GM18870 (cell line): ENCODE results near the gene BPIFB4.
"Not testable (repeated sequence)": the region's sequence is repeated elsewhere in the genome, so short reads cannot be mapped to it uniquely, and the experiment has no call there.

ENCODE experiments used
- ATAC-seq: cut with Tn5 transposase; IDR thresholded peaks from one replicate; pipeline ENCODE4 v1.9.1; 2021; ENCODE audit warnings: moderate library complexity; ENCODE audit not compliant: unreplicated experiment

Gene BPIFB4

DNA sequence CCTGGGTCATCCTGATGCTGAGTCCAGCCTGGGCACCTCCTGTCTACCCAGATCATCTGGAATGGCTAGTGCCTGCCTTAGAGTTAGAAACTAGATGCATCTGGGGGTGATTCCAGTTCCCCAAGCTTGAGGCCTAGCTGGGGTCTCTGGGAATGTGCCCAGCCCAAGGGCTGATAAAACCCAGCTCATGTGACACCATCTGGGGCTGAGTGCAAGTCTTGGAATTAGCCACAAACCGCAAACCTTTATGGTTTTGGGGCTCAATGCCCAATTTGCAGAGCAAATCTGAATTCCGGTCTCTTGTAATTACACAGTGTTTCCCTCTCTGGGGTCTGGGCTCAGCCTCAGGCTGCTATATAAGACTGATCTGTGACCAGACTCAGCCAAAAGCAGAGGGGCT, at the start of gene BPIFB4:
Gene BPIFB4, plus strand, starts transcription at position 385 of the 400 bp plus-strand sequence. CDS start 1,884 bp downstream, outside the sequence.
- ATAC-seq, result no peak

- no peak for ATAC-seq
Observed at GRCh38 chr20:33030076-33030475, 49.4 kb upstream of the BPIFB4 start.

GRCh38 chr20:33030569-33030968, 48.9 kb upstream of the BPIFB4 start:
- ATAC-seq, result no peak

DNA sequence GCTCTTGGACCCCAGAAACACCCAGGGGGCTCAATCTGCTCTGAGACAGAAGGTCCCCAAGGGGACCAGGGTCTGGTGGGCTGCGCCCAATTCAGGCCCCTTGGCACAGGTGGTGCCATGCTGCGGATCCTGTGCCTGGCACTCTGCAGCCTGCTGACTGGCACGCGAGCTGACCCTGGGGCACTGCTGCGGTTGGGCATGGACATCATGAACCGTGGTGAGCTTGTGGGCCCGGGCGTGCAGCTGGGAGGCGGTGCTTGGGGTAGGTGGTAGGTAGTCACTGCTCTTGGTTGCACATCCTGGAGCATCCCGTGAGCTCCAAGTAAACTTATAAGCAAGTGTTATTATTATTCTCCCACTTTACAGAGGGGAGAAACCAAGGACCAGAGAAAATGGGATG, 47.9 kb upstream of the BPIFB4 start, which contains the start of gene BPIFB6:
Gene BPIFB6, plus strand, starts transcription at position 118 of the 400 bp plus-strand sequence. Its CDS starts 0 bp downstream, at position 118.
- no peak for ATAC-seq

GRCh38 chr20:33032555-33032954, 46.9 kb upstream of the BPIFB4 start:
- ATAC-seq, result no peak

- ATAC-seq, result no peak
Observed at GRCh38 chr20:33033381-33033780, 46.1 kb upstream of the BPIFB4 start.

GRCh38 chr20:33034115-33034514, 45.3 kb upstream of the BPIFB4 start:
- no peak for ATAC-seq

- ATAC-seq, result no peak
Observed at GRCh38 chr20:33034901-33035492, 44.4 kb upstream of the BPIFB4 start.

DNA sequence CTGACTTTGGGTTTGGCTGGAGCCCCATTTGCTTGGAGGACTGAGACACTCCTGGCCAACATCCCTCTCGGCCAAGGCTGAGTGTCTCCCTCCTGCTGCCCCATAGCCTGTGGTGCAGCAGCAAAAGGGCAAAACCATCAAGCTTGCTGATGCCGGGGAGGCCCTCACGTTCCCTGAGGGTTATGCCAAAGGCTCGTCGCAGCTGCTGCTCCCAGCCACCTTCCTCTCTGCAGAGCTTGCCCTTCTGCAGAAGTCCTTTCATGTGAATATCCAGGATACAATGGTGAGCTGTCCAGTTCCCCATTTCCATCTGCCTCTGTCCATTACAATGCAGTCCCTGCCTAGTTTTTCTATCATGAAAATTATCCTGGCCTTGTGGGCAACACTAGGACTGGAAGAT, 42.0 kb upstream of the BPIFB4 start:
- no peak for ATAC-seq

DNA sequence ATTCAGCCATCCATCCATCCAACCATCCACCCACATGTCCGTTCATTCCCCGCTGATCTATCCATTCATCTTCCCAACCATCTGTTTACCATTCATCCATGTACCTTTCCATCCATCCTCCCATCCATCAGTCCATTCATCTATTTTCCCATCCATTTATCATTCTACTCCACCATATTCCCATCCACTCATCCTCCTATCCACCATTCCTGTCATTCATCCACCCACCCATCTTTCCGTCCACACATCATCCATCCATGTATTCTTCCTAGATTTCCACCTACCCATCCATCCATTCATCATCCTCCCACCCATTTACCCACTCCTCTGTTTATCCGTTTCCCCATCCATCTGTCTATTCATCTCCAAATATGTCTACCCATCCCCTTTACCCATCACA, 41.2 kb upstream of the BPIFB4 start:
- ATAC-seq, result no peak

DNA sequence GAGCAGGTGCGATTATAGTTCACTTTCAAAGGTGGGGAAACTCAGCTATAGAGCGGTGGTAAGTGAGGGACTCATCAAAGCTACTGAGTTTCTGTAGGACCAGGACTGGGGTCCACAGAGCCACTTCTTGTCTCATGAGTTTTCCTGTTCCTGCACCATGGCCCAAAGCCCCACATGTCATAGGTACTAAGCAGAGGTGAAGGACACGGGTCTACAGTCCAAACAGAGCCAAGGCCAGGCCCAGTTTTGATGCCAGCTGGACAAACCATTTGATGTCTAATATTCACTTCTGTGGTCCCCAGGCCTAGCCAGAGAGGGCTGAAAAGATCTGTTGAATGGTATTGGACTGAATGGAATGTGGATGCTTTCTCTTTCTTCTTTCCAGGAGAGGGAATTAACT, 37.0 kb upstream of the BPIFB4 start:
- no peak for ATAC-seq

DNA sequence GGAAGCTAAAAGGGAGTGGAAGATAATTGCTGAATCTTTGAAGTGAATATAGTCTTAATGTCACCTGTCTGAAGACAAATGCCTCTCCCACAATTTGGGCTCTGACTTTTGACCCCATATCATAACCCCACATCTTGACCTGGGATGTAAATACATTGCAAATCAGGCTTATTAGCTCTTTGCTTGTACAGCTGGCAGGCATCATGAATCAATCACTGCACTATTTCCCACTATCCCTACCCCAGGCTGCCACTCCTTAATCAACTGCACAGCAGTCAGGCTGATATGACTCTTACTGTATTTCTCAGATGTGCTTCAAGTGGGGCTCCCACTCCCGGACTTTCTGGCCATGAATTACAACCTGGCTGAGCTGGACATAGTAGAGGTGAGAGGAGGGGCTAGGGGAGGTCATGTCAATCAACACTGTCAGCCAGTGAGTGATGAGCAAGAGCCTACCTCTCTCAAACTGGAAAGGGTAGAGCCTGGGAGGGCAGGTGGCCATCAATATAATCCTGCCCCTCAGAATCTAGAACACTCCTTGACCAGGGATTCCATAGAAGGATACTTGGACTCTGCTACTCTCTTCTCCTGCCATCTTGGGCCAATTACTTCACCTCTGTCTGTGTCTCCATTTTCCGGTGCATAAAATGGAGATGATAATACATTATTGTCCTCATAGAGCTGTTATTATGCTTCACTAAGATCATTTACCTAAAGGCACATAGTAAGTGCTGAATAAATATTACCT, 36.3 kb upstream of the BPIFB4 start:
- ATAC-seq, result no peak

DNA sequence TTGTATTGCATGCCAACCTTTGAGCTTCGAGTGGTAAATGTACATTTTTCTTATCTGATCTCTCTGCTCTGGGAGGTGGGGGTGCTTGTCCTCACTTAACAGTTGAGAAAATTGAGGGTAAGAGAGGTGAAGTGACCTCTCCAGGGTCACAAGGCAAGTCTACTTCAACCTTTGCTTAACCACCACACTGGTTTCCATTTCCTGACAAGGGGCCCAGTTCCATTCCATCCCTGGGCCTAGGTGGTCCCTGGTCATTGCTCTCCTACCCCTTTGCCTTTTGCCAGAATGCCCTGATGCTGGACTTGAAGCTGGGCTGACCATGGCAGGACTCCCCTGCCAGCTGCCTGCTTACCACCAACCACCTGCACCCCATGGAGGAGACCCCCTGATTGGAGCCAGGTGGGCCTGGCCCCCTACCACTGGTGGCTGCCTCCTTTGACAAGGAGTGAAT, 35.7 kb upstream of the BPIFB4 start:
- ATAC-seq, result no peak

GRCh38 chr20:33045129-33045721, 34.2 kb upstream of the BPIFB4 start:
- not testable (repeated sequence) for ATAC-seq

DNA sequence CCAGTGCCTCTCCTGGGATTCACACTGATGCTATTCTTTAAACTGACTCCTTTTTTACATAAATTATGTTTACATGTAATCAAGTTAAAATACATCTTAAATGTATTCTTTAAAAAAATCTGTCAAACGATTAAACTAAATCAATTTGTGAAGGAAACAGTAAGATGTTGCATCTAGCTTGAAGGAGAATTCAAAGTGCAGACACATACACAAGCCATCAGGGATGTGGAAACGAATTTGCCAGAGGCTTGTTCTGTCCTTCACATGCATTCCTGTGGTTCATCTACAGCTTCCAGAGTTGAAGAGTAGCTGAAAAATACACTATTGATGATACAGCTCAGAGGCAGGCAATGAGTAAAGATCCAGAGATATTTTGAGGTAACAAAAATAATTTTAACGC, 33.0 kb upstream of the BPIFB4 start:
- no peak for ATAC-seq

- ATAC-seq, result no peak
Observed at GRCh38 chr20:33051333-33051732, 28.1 kb upstream of the BPIFB4 start.

DNA sequence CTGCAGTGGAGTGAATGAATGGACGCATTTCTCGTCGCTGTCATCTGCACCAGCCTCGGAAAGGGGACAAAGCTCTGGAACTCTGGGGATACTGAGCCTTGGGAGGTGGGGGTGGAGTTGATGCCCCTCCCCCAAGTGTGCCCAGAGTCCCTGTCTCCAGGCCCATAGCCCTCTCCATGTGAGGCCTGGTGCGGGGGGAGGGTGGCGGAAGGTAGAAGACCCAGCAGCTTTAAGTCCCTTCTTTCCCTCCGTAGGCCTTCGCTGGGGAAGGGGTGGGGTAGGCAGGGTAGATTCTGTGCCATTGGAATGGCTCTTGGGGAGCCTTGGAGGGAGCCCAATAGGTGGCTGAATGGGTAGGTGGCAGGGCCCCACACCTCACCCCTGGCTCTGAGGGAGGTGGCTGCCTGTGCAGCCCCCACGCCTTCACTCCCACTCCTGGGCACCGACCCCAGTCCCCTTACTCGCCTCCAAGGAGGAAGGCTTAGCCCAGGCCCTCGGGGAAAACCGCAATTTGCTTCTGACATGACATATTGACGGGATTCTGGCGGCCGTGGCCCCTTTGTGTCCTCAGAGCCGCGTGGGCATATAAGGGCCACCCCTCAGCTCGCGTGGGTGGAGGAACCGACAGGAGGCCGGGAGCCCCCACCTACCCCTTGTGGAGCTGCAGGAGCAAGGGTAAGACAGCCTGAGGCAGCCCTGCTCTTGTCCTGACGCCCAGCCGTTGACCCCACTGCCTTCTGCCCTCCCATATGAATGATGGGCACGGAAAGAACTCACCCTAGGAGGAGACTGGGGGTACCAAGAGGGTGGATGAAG, 25.9 kb upstream of the BPIFB4 start, which contains the start of gene BPIFB3:
Gene BPIFB3, plus strand, starts transcription at position 613 of the 816 bp plus-strand sequence. CDS start 1,533 bp downstream, outside the sequence.
- ATAC-seq, result no peak

DNA sequence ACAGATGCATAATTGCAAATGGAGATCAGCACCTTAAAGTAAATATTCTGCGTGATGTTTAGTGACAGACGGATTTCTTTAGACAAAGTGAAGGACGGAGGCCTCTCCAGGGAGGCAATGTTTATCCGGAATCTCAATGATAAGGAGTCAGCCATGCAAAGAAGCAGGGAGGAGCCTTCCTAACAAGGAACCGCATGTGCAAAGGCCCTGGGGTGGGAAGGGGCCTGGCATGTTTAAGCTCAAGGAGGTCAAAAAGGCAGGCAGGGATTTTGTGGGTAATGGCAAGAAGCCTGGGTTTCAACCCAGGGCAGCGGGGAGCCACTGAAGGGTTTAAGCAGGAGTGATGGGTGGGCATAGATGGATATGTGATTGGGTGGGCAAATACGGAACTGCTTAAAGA, 25.1 kb upstream of the BPIFB4 start:
- ATAC-seq, result no peak

DNA sequence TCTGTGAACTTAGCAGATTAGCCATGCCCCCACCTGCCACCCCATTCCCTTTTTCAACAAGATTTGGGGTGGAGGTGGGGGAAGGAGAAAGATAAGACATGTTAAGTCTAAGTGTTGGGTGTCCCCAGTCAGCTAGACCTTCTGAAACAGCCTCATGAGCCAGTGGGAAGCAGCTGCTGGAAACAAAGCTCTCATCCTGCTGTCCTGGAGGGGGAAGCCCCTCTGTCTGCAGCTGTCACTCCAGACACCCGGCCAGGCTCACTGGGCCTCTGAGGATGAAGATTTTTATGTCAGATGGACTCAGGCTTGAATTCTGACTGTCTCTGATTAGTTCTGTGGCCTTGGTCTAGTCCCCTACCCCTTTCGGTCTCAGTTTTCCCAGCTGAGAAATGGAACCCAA, 24.7 kb upstream of the BPIFB4 start:
- ATAC-seq, result no peak

DNA sequence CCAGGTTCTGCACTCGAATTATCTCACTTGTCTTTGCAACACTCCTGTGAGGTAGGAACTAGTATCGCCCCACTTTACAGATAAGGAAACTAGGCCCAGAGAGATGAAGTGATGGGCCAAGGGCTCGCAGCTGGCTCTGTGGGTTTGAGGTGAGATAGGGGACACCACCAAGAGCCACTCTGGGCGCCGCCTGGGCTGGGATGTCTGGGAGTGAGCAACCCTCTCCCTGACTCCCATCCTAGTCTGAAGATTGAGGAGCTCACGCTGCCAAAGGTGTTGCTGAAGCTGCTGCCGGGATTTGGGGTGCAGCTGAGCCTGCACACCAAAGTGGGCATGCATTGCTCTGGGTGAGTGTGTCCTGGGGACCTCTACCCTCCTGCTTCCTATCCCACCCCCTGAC, 20.3 kb upstream of the BPIFB4 start:
- no peak for ATAC-seq

DNA sequence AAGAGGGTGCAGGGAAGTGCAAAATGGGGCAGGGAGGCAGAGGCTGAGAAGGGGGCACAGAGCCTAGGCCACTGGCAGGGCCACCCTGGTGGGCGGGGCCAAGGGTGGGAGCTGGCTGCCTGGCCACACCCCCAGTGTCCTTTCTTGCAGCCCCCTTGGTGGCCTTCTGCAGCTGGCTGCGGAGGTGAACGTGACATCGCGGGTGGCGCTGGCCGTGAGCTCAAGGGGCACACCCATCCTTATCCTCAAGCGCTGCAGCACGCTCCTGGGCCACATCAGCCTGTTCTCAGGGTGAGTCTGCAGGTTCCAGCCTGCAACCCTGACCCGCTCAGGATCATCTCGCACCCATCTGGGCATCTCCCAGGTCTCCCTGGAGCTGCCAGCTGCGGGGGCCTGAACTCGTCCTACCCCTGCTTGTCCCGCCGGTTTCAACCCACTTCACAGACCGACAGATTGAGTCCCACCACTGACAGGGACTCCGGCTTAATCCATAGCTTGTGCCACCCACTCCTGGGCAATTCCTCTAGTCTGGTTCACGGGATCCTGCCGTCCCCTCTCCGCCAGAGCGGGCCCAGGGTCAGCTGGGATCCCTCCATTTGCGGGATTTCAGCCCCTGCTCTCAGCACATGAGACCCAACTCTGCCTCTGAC, 19.6 kb upstream of the BPIFB4 start:
- no peak for ATAC-seq
